Smooth muscle cell (in vitro differentiated cells): ENCODE results near the gene UBTF. TPM values are rescaled to one million over a fixed set of nuclear protein-coding genes. Genes with fewer than 3 reads are reported as not detected.
"Not testable (repeated sequence)": the region's sequence is repeated elsewhere in the genome, so short reads cannot be mapped to it uniquely, and the experiment has no call there.

Source experiments
- DNase-seq: peaks from one replicate; lab custom pipeline; 2025; ENCODE audit not compliant: unreplicated experiment; lab: John Stamatoyannopoulos, UW
- H2AFZ ChIP-seq: fragments of 200-600 bp; sonication (generic); 2 replicates; pipeline ENCODE4 v1.6.0; 2016; ENCODE audit warnings: antibody characterized with exemption, low read depth, mild to moderate bottlenecking
- H3F3A ChIP-seq: fragments of 200-600 bp; sonication (generic); 2 replicates; pipeline ENCODE4 v1.6.0; 2017; ENCODE audit warnings: antibody characterized with exemption, low read depth
- H3K27ac ChIP-seq: fragments of 200-600 bp; sonication (generic); 2 replicates; pipeline ENCODE4 v1.5.1; 2016; ENCODE audit warnings: low read depth, mild to moderate bottlenecking
- H3K27me3 ChIP-seq: fragments of 200-600 bp; sonication (generic); 2 replicates; pipeline ENCODE4 v1.6.1; 2016; ENCODE audit warnings: low read depth, mild to moderate bottlenecking
- H3K36me3 ChIP-seq: fragments of 200-600 bp; sonication (generic); 2 replicates; pipeline ENCODE4 v1.5.1; 2016; ENCODE audit warnings: low read depth
- H3K4me1 ChIP-seq: fragments of 200-600 bp; sonication (generic); 2 replicates; pipeline ENCODE4 v1.5.1; 2016; ENCODE audit warnings: low read depth
- H3K4me2 ChIP-seq: fragments of 200-600 bp; sonication (generic); 2 replicates; pipeline ENCODE4 v1.6.0; 2016; ENCODE audit warnings: mild to moderate bottlenecking
- H3K4me3 ChIP-seq: fragments of 200-600 bp; sonication (generic); 2 replicates; pipeline ENCODE4 v1.5.1; 2016; ENCODE audit warnings: mild to moderate bottlenecking
- H3K79me2 ChIP-seq: fragments of 200-600 bp; sonication (generic); 2 replicates; pipeline ENCODE4 v1.6.0; 2016; ENCODE audit warnings: low read depth, mild to moderate bottlenecking
- H3K9ac ChIP-seq: fragments of 200-600 bp; sonication (generic); 2 replicates; pipeline ENCODE4 v1.6.0; 2016; ENCODE audit warnings: low read depth
- H3K9me3 ChIP-seq: fragments of 200-600 bp; sonication (generic); replicated peaks from 2 replicates; pipeline ENCODE4 v1.5.1; 2016; ENCODE audit warnings: low read depth
- H4K20me1 ChIP-seq: fragments of 200-600 bp; sonication (generic); 2 replicates; pipeline ENCODE4 v1.6.0; 2016; ENCODE audit warnings: low read depth
- WGBS: methylation state at CpG from one replicate; pipeline ENCODE4 v1.1.7; 2016; ENCODE audit warnings: low lambda C conversion rate; 5-methylcytosine and 5-hydroxymethylcytosine counted together
- polyA plus RNA-seq: library from polyadenylated mRNA; unstranded; fragments of >200 nt; fragmentation: Nextera tagmentation; extraction: Ambion mirVana; gene quantifications from 2 replicates; pipeline ENCODE4 v1.2.1, GENCODE V29; 2016
- total RNA-seq: library from RNA; depleted of rRNA; stranded (reverse); fragments of >200 nt; gene quantifications from 2 replicates; pipeline ENCODE4 v1.2.3, GENCODE V29; 2014
- TF ChIP-seq, protein P1 (sequence below): fragments of 200-600 bp; sonication (generic); IDR thresholded peaks from 2 replicates; pipeline ENCODE4 v1.5.1; 2017; ENCODE audit warnings: borderline replicate concordance, mild to moderate bottlenecking, antibody characterized with exemption; ENCODE audit not compliant: insufficient read depth, poor library complexity, severe bottlenecking

The UBTF gene
- total and polyA plus RNA-seq, 2 experiments from 2014 or later: 18.2 to 22.1 TPM

DNA sequence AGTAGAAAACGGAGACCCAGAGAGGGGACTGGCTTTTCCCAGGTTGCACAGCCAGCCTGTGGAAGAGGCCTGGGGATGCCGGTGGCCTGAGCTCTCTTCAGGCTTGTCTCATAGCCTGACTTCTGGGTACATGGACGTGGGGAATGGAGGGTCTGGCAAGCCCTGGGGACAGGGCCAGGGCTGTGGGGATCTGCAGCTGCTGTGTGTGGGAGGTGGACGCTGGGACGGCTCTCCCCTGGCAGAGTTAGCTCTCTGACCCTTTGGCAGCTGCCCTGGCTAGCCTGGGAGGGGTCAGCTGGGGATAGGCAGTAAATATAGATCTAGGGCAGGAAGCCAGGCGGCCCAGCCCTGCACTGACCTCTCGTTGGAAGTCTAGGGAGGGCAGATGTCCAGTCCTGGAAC is 28.0 kb upstream of the UBTF start:
- Histone ChIP-seq H3K27ac (no peak overlapping the region), H3K36me3 (no peaks in the 10 kb centered on the region), H3K4me1 (peaks cover 4% of the 10 kb centered on the region), H3K4me3 (no peak overlapping the region), H3K4me2 (no peak overlapping the region), H3K9ac (no peak overlapping the region), H3K79me2 (no peaks in the 10 kb centered on the region), H3F3A (no peaks in the 10 kb centered on the region), H4K20me1 (no peaks in the 10 kb centered on the region), H2AFZ (no peak overlapping the region), H3K27me3 (no peaks in the 10 kb centered on the region), H3K9me3 (no peaks in the 10 kb centered on the region)
- DNase-seq: no peak
- TF ChIP-seq, protein P1, sequence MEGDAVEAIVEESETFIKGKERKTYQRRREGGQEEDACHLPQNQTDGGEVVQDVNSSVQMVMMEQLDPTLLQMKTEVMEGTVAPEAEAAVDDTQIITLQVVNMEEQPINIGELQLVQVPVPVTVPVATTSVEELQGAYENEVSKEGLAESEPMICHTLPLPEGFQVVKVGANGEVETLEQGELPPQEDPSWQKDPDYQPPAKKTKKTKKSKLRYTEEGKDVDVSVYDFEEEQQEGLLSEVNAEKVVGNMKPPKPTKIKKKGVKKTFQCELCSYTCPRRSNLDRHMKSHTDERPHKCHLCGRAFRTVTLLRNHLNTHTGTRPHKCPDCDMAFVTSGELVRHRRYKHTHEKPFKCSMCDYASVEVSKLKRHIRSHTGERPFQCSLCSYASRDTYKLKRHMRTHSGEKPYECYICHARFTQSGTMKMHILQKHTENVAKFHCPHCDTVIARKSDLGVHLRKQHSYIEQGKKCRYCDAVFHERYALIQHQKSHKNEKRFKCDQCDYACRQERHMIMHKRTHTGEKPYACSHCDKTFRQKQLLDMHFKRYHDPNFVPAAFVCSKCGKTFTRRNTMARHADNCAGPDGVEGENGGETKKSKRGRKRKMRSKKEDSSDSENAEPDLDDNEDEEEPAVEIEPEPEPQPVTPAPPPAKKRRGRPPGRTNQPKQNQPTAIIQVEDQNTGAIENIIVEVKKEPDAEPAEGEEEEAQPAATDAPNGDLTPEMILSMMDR: no peak
- 72% methylated on average over 7 of the region's 7 CpGs for WGBS

DNA sequence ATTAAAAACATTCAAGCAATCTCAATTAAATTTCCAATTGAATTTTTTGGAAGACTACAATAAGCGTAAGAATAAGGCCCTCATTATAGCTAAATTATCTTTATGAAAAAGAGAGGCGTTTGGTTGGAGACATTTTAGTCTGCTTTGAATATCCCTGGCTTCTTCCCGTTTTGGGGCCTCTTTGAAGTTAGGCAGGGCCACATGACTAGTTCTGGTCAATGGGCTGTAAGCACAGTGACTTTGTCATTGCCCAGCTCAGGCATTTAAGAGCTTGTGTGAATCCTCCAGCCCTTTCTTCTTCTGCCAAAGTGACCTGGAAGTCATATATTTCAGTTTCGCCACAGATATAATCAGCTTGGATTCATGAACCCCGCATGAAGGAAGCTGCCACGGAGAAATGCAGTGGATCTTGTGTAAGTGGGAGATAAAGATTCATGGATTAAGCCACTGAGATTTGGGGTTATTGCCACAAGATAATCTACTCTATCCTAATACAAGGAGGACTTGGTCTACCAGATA is 21.7 kb upstream of the UBTF start:
- no peaks in the 10 kb centered on the region for H4K20me1 ChIP-seq
- H3K4me3 ChIP-seq: no peak overlapping the region
- H3F3A ChIP-seq: no peaks in the 10 kb centered on the region
- no peak for DNase-seq
- H3K4me2 ChIP-seq: no peak overlapping the region
- no peaks in the 10 kb centered on the region for H3K27me3 ChIP-seq
- no peaks in the 10 kb centered on the region for H3K9me3 ChIP-seq
- 63% methylated on average over 6 of the region's 6 CpGs for WGBS
- H3K36me3 ChIP-seq: no peaks in the 10 kb centered on the region
- H3K27ac ChIP-seq: no peak overlapping the region
- no peak overlapping the region for H2AFZ ChIP-seq
- no peak overlapping the region for H3K9ac ChIP-seq
- no peaks in the 10 kb centered on the region for H3K79me2 ChIP-seq
- TF ChIP-seq, protein P1: no peak
- no peaks in the 10 kb centered on the region for H3K4me1 ChIP-seq

DNA sequence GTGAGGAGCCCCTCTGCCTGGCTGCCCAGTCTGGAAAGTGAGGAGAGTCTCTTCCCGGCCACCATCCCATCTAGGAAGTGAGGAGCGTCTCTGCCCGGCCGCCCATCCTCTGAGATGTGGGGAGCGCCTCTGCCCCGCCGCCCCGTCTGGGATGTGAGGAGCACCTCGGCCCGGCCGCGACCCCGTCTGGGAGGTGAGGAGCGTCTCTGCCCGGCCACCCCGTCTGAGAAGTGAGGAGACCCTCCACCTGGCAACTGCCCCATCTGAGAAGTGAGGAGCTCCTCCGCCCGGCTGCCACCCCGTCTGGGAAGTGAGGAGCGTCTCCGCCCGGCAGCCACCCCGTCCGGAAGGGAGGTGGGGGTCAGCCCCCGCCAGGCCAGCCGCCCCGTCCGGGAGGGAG is 18.4 kb upstream of the UBTF start:
- not testable (repeated sequence) for H3K4me2 ChIP-seq, H3K9me3 ChIP-seq, H3K79me2 ChIP-seq, H3K36me3 ChIP-seq, H2AFZ ChIP-seq, H4K20me1 ChIP-seq, DNase-seq, H3K27ac ChIP-seq, H3F3A ChIP-seq, H3K27me3 ChIP-seq, H3K4me3 ChIP-seq, H3K9ac ChIP-seq, H3K4me1 ChIP-seq
- 94% methylated on average over 16 of the region's 28 CpGs for WGBS

DNA sequence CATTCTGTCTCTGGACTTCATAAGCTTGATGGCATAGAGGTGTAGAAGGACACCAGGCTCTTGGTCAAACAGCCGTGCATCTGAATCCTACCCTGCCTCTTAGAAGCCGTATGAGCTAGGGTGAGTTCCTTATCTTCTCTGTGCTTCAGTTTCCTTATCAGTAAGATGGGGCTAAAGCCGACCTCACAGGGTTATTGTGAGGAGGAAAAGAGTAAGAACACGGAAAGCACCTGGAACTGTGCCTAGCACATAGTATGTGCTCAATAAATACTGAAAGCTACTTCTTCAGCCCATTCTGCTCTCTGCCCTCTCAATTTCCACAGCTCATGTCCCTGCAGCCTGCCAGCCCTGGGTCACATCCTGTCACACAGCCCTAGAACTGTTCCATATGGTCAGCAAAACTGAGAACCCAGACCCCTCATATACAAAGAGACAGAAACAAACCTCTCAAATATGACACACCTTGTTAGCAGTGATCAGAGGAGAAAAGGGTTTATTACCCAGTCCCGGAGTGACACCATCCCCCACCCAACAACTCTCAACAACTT is 17.0 kb upstream of the UBTF start:
- Histone ChIP-seq H3K4me2 (no peak overlapping the region), H3K4me3 (no peak overlapping the region), H3K9ac (no peak overlapping the region), H3K4me1 (no peaks in the 10 kb centered on the region), H2AFZ (no peak overlapping the region), H3K79me2 (no peaks in the 10 kb centered on the region), H3K27me3 (no peaks in the 10 kb centered on the region), H4K20me1 (no peaks in the 10 kb centered on the region), H3K36me3 (no peaks in the 10 kb centered on the region), H3K27ac (no peak overlapping the region), H3F3A (no peaks in the 10 kb centered on the region), H3K9me3 (no peaks in the 10 kb centered on the region)
- no peak for DNase-seq
- TF ChIP-seq, protein P1: no peak
- 79% methylated on average over 5 of the region's 5 CpGs for WGBS
